Thyroid gland (tissue), 4 donors: ENCODE data around the gene CSNK1A1.

ENCODE experiments used
- CTCF ChIP-seq, 6 experiments: fragments of 200-600 bp in 3 of 6; fragments of 450-650 bp in 3 of 6; sonication (generic) in 3 of 6; IDR thresholded peaks; one replicate each; pipeline ENCODE4 v1.5.1; 2016 to 2019; ENCODE audit warnings: antibody characterized with exemption in 6 of 6, mild to moderate bottlenecking in 2 of 6, inconsistent platforms in 1 of 6, moderate library complexity in 1 of 6
- POLR2A ChIP-seq, 2 donors: fragments of 450-650 bp; IDR thresholded peaks; one replicate each; pipeline ENCODE4 v1.6.1; 2017; ENCODE audit warnings: antibody characterized with exemption in 2 of 2, mild to moderate bottlenecking in 2 of 2, moderate library complexity in 1 of 2

GRCh38 chr5:149529463-149529862 is 21.8 kb downstream of the CSNK1A1 start:
- no peak for TF ChIP-seq CTCF (IDR thresholded peaks at IDR 0.05)
- TF ChIP-seq POLR2A (IDR thresholded peaks at IDR 0.05) = no peak
